ENCODE results near the gene ST8SIA2. TPM values are rescaled to one million over a fixed set of nuclear protein-coding genes. Genes with fewer than 3 reads are reported as not detected.

The ST8SIA2 gene
- total RNA-seq, 1 donor from 2014 or later, result 11.6 TPM

- H3K4me1 Mint-ChIP-seq, result no peaks in the 10 kb centered on the region
- no peak for DNase-seq (ENCODE audit: low spot score in 2 of 2, unreplicated experiment in 2 of 2)
These were observed 68.9 kb downstream of the ST8SIA2 start for GRCh38 chr15:92462424-92463125.

GRCh38 chr15:92463352-92463751, 69.7 kb downstream of the ST8SIA2 start:
- Mint-ChIP-seq H3K9me3 (no peaks in the 10 kb centered on the region), H3K27ac (no peak overlapping the region), H3K36me3 (no peaks in the 10 kb centered on the region), H3K27me3 (ENCODE audit: low read depth) (no peaks in the 10 kb centered on the region), H3K4me3 (no peak overlapping the region), H3K4me1 (no peaks in the 10 kb centered on the region)
- DNase-seq (ENCODE audit: low spot score in 2 of 2, unreplicated experiment in 2 of 2), result no peak
- no peak for TF ChIP-seq CTCF (IDR thresholded peaks at IDR 0.05; ENCODE audit: unreplicated experiment)

More at GRCh38 chr15:92462424-92463125, 68.9 kb downstream of the ST8SIA2 start:
- no peaks in the 10 kb centered on the region for H3K27me3 Mint-ChIP-seq (ENCODE audit: low read depth)
- H3K27ac Mint-ChIP-seq, result no peak overlapping the region
- no peaks in the 10 kb centered on the region for H3K36me3 Mint-ChIP-seq
- TF ChIP-seq CTCF (IDR thresholded peaks at IDR 0.05; ENCODE audit: unreplicated experiment), result no peak
- no peak overlapping the region for H3K4me3 Mint-ChIP-seq
- no peaks in the 10 kb centered on the region for H3K9me3 Mint-ChIP-seq

GRCh38 chr15:92463826-92464225, 70.1 kb downstream of the ST8SIA2 start:
- no peak overlapping the region for H3K4me3 Mint-ChIP-seq
- DNase-seq (ENCODE audit: low spot score in 2 of 2, unreplicated experiment in 2 of 2), result no peak
- no peak overlapping the region for H3K27ac Mint-ChIP-seq
- no peaks in the 10 kb centered on the region for H3K4me1 Mint-ChIP-seq
- no peaks in the 10 kb centered on the region for H3K9me3 Mint-ChIP-seq
- no peaks in the 10 kb centered on the region for H3K36me3 Mint-ChIP-seq
- no peak for TF ChIP-seq CTCF (IDR thresholded peaks at IDR 0.05; ENCODE audit: unreplicated experiment)
- H3K27me3 Mint-ChIP-seq (ENCODE audit: low read depth), result no peaks in the 10 kb centered on the region

GRCh38 chr15:92466834-92467233, 73.2 kb downstream of the ST8SIA2 start:
- TF ChIP-seq CTCF (IDR thresholded peaks at IDR 0.05; ENCODE audit: unreplicated experiment), result no peak
- Mint-ChIP-seq H3K36me3 (no peaks in the 10 kb centered on the region), H3K4me1 (no peaks in the 10 kb centered on the region), H3K4me3 (no peak overlapping the region), H3K27me3 (ENCODE audit: low read depth) (peaks cover 10% of the 10 kb centered on the region), H3K27ac (no peak overlapping the region), H3K9me3 (no peaks in the 10 kb centered on the region)
- DNase-seq (ENCODE audit: low spot score in 2 of 2, unreplicated experiment in 2 of 2), result no peak

GRCh38 chr15:92467245-92467644, 73.6 kb downstream of the ST8SIA2 start:
- Mint-ChIP-seq H3K4me1 (no peaks in the 10 kb centered on the region), H3K27me3 (ENCODE audit: low read depth) (peaks cover 10% of the 10 kb centered on the region), H3K4me3 (no peak overlapping the region), H3K36me3 (no peaks in the 10 kb centered on the region), H3K9me3 (no peaks in the 10 kb centered on the region), H3K27ac (no peak overlapping the region)
- TF ChIP-seq CTCF (IDR thresholded peaks at IDR 0.05; ENCODE audit: unreplicated experiment), result no peak
- DNase-seq (ENCODE audit: low spot score in 2 of 2, unreplicated experiment in 2 of 2), result no peak
